Measurements from ENCODE around the gene CRACR2A.

CRACR2A gene

GRCh38 chr12:3685830-3686229, 67.1 kb downstream of the CRACR2A start:
- no peak overlapping the region for H3K4me3 ChIP-seq (ENCODE audit: low read depth, low read length)
- DNase-seq (ENCODE audit: low read depth): no peak
- no peak for TF ChIP-seq POLR2A (IDR thresholded peaks at IDR 0.05; ENCODE audit: extremely low read depth, insufficient read length)
- no peak for TF ChIP-seq MAX (IDR thresholded peaks at IDR 0.05; ENCODE audit: low read depth, low read length)

GRCh38 chr12:3684449-3685051, 68.4 kb downstream of the CRACR2A start:
- no peak for DNase-seq (ENCODE audit: low read depth)
- TF ChIP-seq POLR2A (IDR thresholded peaks at IDR 0.05; ENCODE audit: extremely low read depth, insufficient read length) (no peak), MAX (IDR thresholded peaks at IDR 0.05; ENCODE audit: low read depth, low read length) (no peak), MYC (IDR thresholded peaks at IDR 0.05; ENCODE audit: low read depth, low read length) (no peak), CTCF (IDR thresholded peaks at IDR 0.05; ENCODE audit: low read depth, low read length) (no peak)

GRCh38 chr12:3683670-3684069, 69.2 kb downstream of the CRACR2A start:
- no peak for DNase-seq (ENCODE audit: low read depth)
- TF ChIP-seq MYC (IDR thresholded peaks at IDR 0.05; ENCODE audit: low read depth, low read length) (no peak), CTCF (IDR thresholded peaks at IDR 0.05; ENCODE audit: low read depth, low read length) (no peak), MAX (IDR thresholded peaks at IDR 0.05; ENCODE audit: low read depth, low read length) (no peak), POLR2A (IDR thresholded peaks at IDR 0.05; ENCODE audit: extremely low read depth, insufficient read length) (no peak)
- H3K4me3 ChIP-seq (ENCODE audit: low read depth, low read length): no peak overlapping the region

More at GRCh38 chr12:3684449-3685051, 68.4 kb downstream of the CRACR2A start:
- H3K4me3 ChIP-seq (ENCODE audit: low read depth, low read length): no peak overlapping the region

- no peak overlapping the region for H3K4me3 ChIP-seq (ENCODE audit: low read depth, low read length)
- no peak for DNase-seq (ENCODE audit: low read depth)
- TF ChIP-seq CTCF (IDR thresholded peaks at IDR 0.05; ENCODE audit: low read depth, low read length) (no peak), MYC (IDR thresholded peaks at IDR 0.05; ENCODE audit: low read depth, low read length) (no peak), MAX (IDR thresholded peaks at IDR 0.05; ENCODE audit: low read depth, low read length) (no peak), POLR2A (IDR thresholded peaks at IDR 0.05; ENCODE audit: extremely low read depth, insufficient read length) (no peak)
Observed at GRCh38 chr12:3681595-3682061, 71.3 kb downstream of the CRACR2A start.

GRCh38 chr12:3680919-3681594, 71.9 kb downstream of the CRACR2A start:
- no peak for DNase-seq (ENCODE audit: low read depth)
- TF ChIP-seq POLR2A (IDR thresholded peaks at IDR 0.05; ENCODE audit: extremely low read depth, insufficient read length) (no peak), MYC (IDR thresholded peaks at IDR 0.05; ENCODE audit: low read depth, low read length) (no peak), MAX (IDR thresholded peaks at IDR 0.05; ENCODE audit: low read depth, low read length) (no peak), CTCF (IDR thresholded peaks at IDR 0.05; ENCODE audit: low read depth, low read length) (no peak)
- H3K4me3 ChIP-seq (ENCODE audit: low read depth, low read length): no peak overlapping the region

- DNase-seq (ENCODE audit: low read depth): no peak
- no peak overlapping the region for H3K4me3 ChIP-seq (ENCODE audit: low read depth, low read length)
- TF ChIP-seq POLR2A (IDR thresholded peaks at IDR 0.05; ENCODE audit: extremely low read depth, insufficient read length) (no peak), CTCF (IDR thresholded peaks at IDR 0.05; ENCODE audit: low read depth, low read length) (no peak), MAX (IDR thresholded peaks at IDR 0.05; ENCODE audit: low read depth, low read length) (no peak), MYC (IDR thresholded peaks at IDR 0.05; ENCODE audit: low read depth, low read length) (no peak)
Observed at GRCh38 chr12:3679831-3680230, 73.1 kb downstream of the CRACR2A start.

All from NB4 (cell line).